Ovary (tissue), 9 donors: ENCODE results near the gene MTO1. TPM values are rescaled to one million over a fixed set of nuclear protein-coding genes. Genes with fewer than 3 reads are reported as not detected.

Experiments
- DNase-seq, 5 donors: peaks; one replicate each; pipeline ENCODE4 v3.0.0-alpha.2; 2019 to 2020
- H3K27ac ChIP-seq, 2 donors: fragments of 200-600 bp; one replicate each; pipeline versions ENCODE4 v1.5.1 to v1.8.0; 2019 to 2022
- H3K27me3 ChIP-seq: fragments of 200-600 bp; one replicate; pipeline ENCODE4 v1.8.0; 2022
- H3K36me3 ChIP-seq: fragments of 200-600 bp; sonication (generic); one replicate; pipeline ENCODE4 v1.5.1; 2019
- H3K4me1 ChIP-seq: one replicate; pipeline ENCODE4 v1.8.1; 2013; ENCODE audit warnings: mild to moderate bottlenecking, moderate library complexity; ENCODE audit not compliant: insufficient read depth
- H3K4me3 ChIP-seq: fragments of 200-600 bp; sonication (generic); one replicate; pipeline ENCODE4 v1.5.1; 2017
- H3K9me3 ChIP-seq, 2 donors: fragments of 200-600 bp in 1 of 2; sonication (generic) in 1 of 2; one replicate each; pipeline versions ENCODE4 v1.5.1 to v1.8.1; 2013 to 2019; ENCODE audit warnings: mild to moderate bottlenecking in 1 of 2, moderate library complexity in 1 of 2
- CTCF ChIP-seq, 3 donors: fragments of 450-650 bp in 2 of 3; fragments of 200-600 bp in 1 of 3; IDR thresholded peaks; one replicate each; pipeline versions ENCODE4 v1.5.1 to v1.8.0; 2016 to 2022; ENCODE audit warnings: antibody characterized with exemption in 3 of 3, mild to moderate bottlenecking in 1 of 3
- EP300 ChIP-seq: sonication (generic); formaldehyde crosslinking; IDR thresholded peaks from one replicate; pipeline ENCODE4 v1.6.1; 2017; ENCODE audit warnings: antibody characterized with exemption
- POLR2A ChIP-seq: fragments of 450-650 bp; IDR thresholded peaks from one replicate; pipeline ENCODE4 v1.6.1; 2017; ENCODE audit warnings: antibody characterized with exemption, mild to moderate bottlenecking, moderate library complexity
- WGBS, 3 donors: extraction: QIAGEN DNeasy Blood & Tissue Kit in 1 of 3; methylation state at CpG; one replicate each; pipeline versions ENCODE4 v1.1.5 to v1.1.7; 2013 to 2017; 5-methylcytosine and 5-hydroxymethylcytosine counted together
- intact Hi-C, 4 donors: fragments of 100-400 bp; cut with DNase I; formaldehyde crosslinking; loops; one replicate each; pipeline versions ENCODE4 v1.11.0 to v1.15.1; 2022 to 2023
- polyA plus RNA-seq, 2 donors: library from polyadenylated mRNA; stranded (reverse); fragments of 200-250 nt in 1 of 2; fragments of 350-450 nt in 1 of 2; fragmentation: Illumina TruSeq in 1 of 2; extraction: RNeasy Lipid Tissue Mini Kit (QIAGEN cat#74804) in 1 of 2; gene quantifications; one replicate each; pipeline ENCODE4 v1.2.3, GENCODE V29; 2013 to 2014
- total RNA-seq, 7 donors: library from RNA; depleted of rRNA in 2 of 7; stranded (reverse); fragments of >200 nt in 2 of 7; fragmentation: NEBNext Ultra II Directional in 3 of 7; extraction: Animal tissue kit (Norgen Biotek cat#: 25700) in 3 of 7; gene quantifications; one replicate each; pipeline versions ENCODE4 v1.1.0 to v1.2.4, GENCODE V29; 2016 to 2023
- donor health status: DM: no; HTN: no; CAD: no; lungs with moderate emphysema.
- donor health status: DM: no; HTN: no; CAD: no.
- donor health status: Bipolar disorder and iron deficiency.
- donor health status: DM: yes; HTN: yes; CAD: no.
- donor health status: DM: no; HTN: no; CAD: no.
- donor health status: DM: yes; HTN: yes; CAD: no.

MTO1 gene
- total and polyA plus RNA-seq, 9 donors, result 19.8 to 43.1 (median 31.0) TPM

- Histone ChIP-seq H3K4me1 (peaks cover 1% of the 10 kb centered on the region), H3K27ac (no peak overlapping the region), H3K36me3 (no peaks in the 10 kb centered on the region), H3K9me3 (no peaks in the 10 kb centered on the region), H3K4me3 (no peak overlapping the region), H3K27me3 (no peaks in the 10 kb centered on the region)
- intact Hi-C loops, result no loop called here
- DNase-seq, result no peak
- WGBS, 3 donors, result 91 to 95% (median 92%) methylated on average over 3 of the region's 3 CpGs
- TF ChIP-seq CTCF (IDR thresholded peaks at IDR 0.05) (no peak), EP300 (no peak), POLR2A (no peak)
Observed at GRCh38 chr6:73525546-73526330, 64.2 kb downstream of the MTO1 start.

- no peaks in the 10 kb centered on the region for H3K36me3 ChIP-seq
- H3K27ac ChIP-seq, result no peak overlapping the region
- no peaks in the 10 kb centered on the region for H3K27me3 ChIP-seq
- no peak for DNase-seq
- no peak overlapping the region for H3K4me3 ChIP-seq
- no peaks in the 10 kb centered on the region for H3K4me1 ChIP-seq
- H3K9me3 ChIP-seq, result no peaks in the 10 kb centered on the region
- 40 to 46% (median 40%) methylated on average over 7 of the region's 7 CpGs for WGBS, 3 donors
- TF ChIP-seq EP300 (no peak), CTCF (IDR thresholded peaks at IDR 0.05) (no peak), POLR2A (no peak)
- intact Hi-C loops, result no loop called here
Observed at GRCh38 chr6:73528897-73529296, 67.4 kb downstream of the MTO1 start.

GRCh38 chr6:73532293-73532692 lies 70.8 kb downstream of the MTO1 start:
- TF ChIP-seq POLR2A, result no peak
- TF ChIP-seq CTCF (IDR thresholded peaks at IDR 0.05), result no peak
- TF ChIP-seq EP300, result no peak
- Histone ChIP-seq H3K9me3 (no peaks in the 10 kb centered on the region), H3K36me3 (no peaks in the 10 kb centered on the region), H3K27me3 (no peaks in the 10 kb centered on the region), H3K4me3 (no peak overlapping the region), H3K27ac (no peak overlapping the region), H3K4me1 (no peaks in the 10 kb centered on the region)
- DNase-seq, result no peak
- WGBS, 3 donors, result 85 to 90% (median 88%) methylated on average over 3 of the region's 3 CpGs
- intact Hi-C loops, result no loop called here

GRCh38 chr6:73534628-73535027 lies 73.1 kb downstream of the MTO1 start:
- WGBS, 3 donors, result 79 to 88% (median 79%) methylated on average over 2 of the region's 2 CpGs
- no peaks in the 10 kb centered on the region for H3K9me3 ChIP-seq
- no peaks in the 10 kb centered on the region for H3K36me3 ChIP-seq
- TF ChIP-seq POLR2A, result no peak
- no peak for TF ChIP-seq CTCF (IDR thresholded peaks at IDR 0.05)
- no peak for TF ChIP-seq EP300
- no peak overlapping the region for H3K4me3 ChIP-seq
- no peak overlapping the region for H3K27ac ChIP-seq
- intact Hi-C loops, result no loop called here
- no peaks in the 10 kb centered on the region for H3K4me1 ChIP-seq
- no peak for DNase-seq
- no peaks in the 10 kb centered on the region for H3K27me3 ChIP-seq
